GM21423 (cell line): ENCODE data around the gene MCM5.
A peak's percentile ranks its signal among the peaks of the same experiment; 100 is the strongest.
"Not testable (repeated sequence)": the region's sequence is repeated elsewhere in the genome, so short reads cannot be mapped to it uniquely, and the experiment has no call there.

Experiments used
- ATAC-seq: cut with Tn5 transposase; IDR thresholded peaks from one replicate; pipeline ENCODE4 v1.9.1; 2021; ENCODE audit warnings: mild to moderate bottlenecking, moderate library complexity; ENCODE audit not compliant: unreplicated experiment

MCM5 gene

GRCh38 chr22:35399678-35400500 is at the start of gene MCM5:
Gene MCM5, plus strand, starts transcription at chr22:35400140. Its CDS starts 299 bp downstream, at chr22:35400439.
- peak; percentile 90 for ATAC-seq

- peak; percentile 77 for ATAC-seq
Observed at GRCh38 chr22:35350539-35351503, 49.1 kb upstream of the MCM5 start.

- ATAC-seq: peak; percentile 33
Observed at GRCh38 chr22:35352214-35353111, 47.5 kb upstream of the MCM5 start.

DNA sequence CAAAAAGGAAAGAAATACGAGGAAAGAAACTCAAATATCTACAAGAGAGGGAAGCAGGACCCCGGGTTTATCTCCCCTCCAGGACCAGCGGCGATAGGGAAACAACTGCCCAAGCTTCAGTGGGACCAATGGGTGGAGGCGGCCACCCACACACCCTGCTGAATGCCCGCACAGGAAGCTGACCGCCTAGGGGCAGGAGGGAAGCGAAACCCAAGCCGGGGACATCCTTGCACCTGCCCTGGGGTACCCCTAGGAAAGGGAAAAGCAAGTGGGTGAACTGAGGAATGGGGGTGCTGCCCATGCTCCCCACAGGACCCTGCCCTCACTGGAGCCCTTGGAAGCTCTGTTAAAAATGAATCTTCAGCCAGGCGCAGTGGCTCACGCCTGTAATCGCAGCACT is 46.6 kb upstream of the MCM5 start:
- ATAC-seq: no peak

GRCh38 chr22:35354068-35354467 is 45.9 kb upstream of the MCM5 start:
- ATAC-seq: no peak

DNA sequence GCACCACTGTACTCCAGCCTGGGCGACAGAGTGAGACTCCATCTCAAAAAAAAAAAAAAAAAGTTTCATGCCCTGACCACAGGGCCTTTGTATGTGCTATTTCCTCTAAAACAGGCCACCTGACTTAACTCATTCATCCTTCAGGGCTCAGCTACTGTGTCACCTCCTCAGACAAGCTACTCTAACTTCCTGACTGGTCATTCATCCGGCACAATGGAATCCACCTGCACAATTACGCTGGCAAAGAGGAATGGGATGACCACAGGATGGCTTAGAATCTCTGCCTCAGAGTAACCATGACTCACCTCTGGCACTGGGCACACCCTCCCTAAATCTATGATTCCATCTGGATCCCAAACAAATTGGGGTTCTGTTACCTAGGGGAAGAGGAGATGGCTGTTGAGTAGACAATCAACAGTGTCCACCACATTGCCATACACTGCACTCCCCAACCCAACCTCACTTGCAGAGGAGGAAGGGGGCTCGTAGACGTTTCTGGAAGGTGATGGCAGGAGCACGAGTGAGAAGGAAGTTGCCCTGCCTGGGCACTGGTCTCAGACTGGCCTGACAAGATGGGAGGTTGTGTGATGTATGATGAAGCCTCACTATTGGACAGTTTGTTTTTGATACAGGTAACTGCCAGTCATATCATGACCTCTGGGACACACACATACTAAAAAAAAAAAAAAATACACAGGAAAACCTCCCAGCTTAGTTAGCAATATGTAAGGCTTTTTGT is 41.9 kb upstream of the MCM5 start:
- no peak for ATAC-seq

GRCh38 chr22:35359380-35360065 is 40.4 kb upstream of the MCM5 start:
- ATAC-seq: no peak

DNA sequence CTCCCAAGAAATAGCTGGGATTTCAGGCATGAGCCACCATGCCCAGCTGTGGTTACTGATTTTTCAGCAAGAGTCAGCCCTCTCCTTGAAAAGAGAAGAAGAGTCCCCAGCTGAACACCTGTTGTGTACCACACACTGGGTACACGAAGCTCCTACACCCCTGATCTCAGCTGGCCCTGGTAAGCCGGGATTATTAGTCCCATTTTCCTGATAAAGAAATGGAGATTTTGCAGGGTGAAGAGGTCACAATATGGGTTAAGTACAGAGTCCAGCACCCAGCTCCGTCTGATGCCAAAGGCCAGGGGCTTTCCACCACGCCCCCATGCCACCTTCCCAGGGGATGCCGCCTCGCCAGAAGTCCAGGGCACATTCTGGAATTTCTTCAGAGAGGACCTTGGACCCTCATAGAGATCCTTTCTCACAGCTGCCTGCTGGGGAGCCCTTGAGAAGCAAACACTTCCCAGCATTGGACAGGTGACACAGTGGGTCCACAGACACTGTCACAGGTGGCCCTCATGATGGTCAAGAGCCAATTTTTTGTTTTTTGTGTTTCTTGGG is 38.9 kb upstream of the MCM5 start:
- no peak for ATAC-seq

DNA sequence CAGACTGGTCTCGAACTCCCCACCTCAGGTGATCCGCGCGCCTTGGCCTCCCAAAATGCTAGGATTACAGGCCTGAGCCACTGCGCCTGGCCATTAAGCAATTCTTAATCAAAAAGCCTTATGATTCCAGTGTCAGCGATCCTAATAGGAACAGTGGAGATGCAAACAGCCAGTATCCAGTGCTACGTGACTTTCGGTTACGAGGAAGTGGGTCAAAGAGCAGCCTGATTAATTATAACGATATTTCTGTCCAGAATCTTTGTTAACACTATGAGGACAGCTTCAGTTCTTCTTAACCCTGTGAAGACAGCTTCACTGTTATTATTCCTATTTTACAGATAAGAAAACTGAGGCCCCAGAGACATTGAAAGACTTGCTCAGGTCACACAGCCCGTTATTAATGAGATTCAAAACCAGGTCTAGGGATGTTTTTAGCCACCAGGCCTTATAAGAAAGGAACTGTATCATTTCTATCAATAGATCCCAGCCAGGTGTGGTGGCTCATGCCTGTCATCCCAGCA is 36.3 kb upstream of the MCM5 start:
- no peak for ATAC-seq

GRCh38 chr22:35364230-35364629 is 35.7 kb upstream of the MCM5 start:
- not testable (repeated sequence) for ATAC-seq

- ATAC-seq: no peak
Observed at GRCh38 chr22:35367331-35367886, 32.5 kb upstream of the MCM5 start.

GRCh38 chr22:35368386-35368785 is 31.6 kb upstream of the MCM5 start:
- ATAC-seq: no peak

DNA sequence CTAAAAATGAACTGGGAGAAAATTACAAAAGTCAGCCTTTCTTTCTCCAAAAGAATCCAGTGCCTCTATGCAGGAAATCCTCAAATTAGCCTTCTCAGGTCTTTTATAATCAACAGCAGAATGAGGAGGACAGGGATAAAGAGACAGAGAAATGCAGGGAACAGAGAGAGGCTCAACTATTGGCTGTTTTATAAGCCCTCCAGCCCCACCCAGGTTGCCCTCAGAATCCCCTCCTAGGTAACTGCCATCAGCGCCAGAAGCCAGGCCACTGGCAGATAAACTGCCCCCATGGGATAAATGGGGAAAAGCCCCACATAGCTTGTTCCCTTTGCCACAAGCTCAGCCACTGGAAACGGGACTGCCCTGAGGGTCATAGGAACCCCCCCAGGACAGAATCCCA is 29.9 kb upstream of the MCM5 start:
- ATAC-seq: no peak

DNA sequence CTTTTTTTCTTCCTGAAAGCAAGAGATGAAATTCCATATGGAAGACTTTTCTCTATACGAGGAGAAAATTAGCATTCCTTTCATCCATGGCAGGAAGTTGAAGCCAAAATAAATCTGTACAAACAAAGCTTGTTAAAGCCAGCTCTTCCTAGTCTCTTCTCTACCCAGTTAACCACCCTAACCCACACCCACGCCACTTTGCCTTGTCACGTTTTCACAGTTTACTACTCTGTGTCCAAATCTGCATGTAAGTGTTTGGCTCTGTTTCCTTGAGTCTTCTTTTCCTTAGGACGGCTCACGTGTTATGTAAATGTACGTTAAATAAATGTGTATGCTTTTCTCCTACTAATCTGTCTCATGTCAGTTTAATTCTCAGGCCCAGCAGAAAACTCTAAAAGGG is 26.2 kb upstream of the MCM5 start:
- no peak for ATAC-seq

DNA sequence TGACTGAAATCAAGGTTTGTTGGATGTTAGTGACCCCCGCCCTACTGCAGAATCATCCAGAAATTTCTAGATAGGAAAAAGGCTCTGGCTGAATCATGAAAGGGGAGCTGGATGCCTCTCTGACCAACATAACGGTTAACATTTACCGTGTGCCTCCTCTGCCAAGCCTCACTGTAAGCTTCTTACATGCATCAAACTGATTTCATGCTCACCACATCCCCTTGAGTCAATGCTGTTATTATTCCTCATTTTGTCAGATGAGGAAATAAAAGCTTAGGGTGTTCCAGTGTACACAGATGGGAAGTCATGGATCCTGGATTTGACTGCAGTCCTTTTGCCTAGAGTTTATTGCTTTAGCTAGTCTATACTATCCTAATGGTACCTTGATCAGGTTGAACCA is 24.9 kb upstream of the MCM5 start:
- no peak for ATAC-seq

DNA sequence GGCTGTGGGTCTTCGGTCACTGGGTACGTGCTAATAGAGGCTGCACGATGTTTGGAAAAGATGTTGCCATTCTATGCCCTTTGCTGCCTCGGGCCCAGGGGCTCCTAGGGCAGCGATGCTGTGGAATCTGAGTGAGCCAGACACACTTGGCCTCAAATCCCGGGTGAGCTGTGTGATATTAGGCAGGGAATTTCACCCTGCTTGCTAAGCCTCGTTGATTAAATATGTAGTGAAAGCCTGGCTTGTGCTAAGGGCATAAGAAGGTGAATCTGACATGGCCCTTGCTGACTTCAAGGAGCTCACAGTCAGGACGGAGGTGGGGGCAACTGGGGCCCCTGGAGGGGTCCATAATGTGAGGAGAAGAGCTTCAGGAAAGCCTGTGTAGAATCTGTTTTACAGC is 24.4 kb upstream of the MCM5 start:
- ATAC-seq: no peak

GRCh38 chr22:35376728-35377472 is 23.0 kb upstream of the MCM5 start:
- ATAC-seq: peak; percentile 66

- ATAC-seq: no peak
Observed at GRCh38 chr22:35377735-35378134, 22.2 kb upstream of the MCM5 start.
